Measurements from ENCODE around the gene CEPT1.
"Not testable (repeated sequence)": the region's sequence is repeated elsewhere in the genome, so short reads cannot be mapped to it uniquely, and the experiment has no call there.

GRCh38 chr1:111095421-111095820 is 44.6 kb upstream of the CEPT1 start:
- not testable (repeated sequence) for TF ChIP-seq CTCF (conservative IDR thresholded peaks at IDR 0.05); ZFX (IDR thresholded peaks at IDR 0.05)
